GM23248 (cell line): ENCODE measurements around the gene CAMK2D. TPM values are rescaled to one million over a fixed set of nuclear protein-coding genes. Genes with fewer than 3 reads are reported as not detected.
A peak's percentile ranks its signal among the peaks of the same experiment; 100 is the strongest.

Experiments used
- DNase-seq: peaks from one replicate; pipeline ENCODE4 v3.0.0-alpha.2; 2015
- H2AFZ ChIP-seq: fragments of 200-600 bp; sonication (generic); 2 replicates; pipeline ENCODE4 v1.6.1; 2016; ENCODE audit warnings: antibody characterized with exemption
- H3F3A ChIP-seq: fragments of 200-600 bp; sonication (generic); 2 replicates; pipeline ENCODE4 v1.6.1; 2016; ENCODE audit warnings: mild to moderate bottlenecking, antibody characterized with exemption, mixed run types; ENCODE audit not compliant: insufficient read depth
- H3K27ac ChIP-seq: fragments of 200-600 bp; sonication (generic); 2 replicates; pipeline ENCODE4 v1.5.1; 2016; ENCODE audit warnings: mild to moderate bottlenecking
- H3K27me3 ChIP-seq: fragments of 200-600 bp; sonication (generic); replicated peaks from 2 replicates; pipeline ENCODE4 v1.6.1; 2016; ENCODE audit warnings: mild to moderate bottlenecking; ENCODE audit not compliant: insufficient read depth
- H3K36me3 ChIP-seq: fragments of 200-600 bp; sonication (generic); 2 replicates; pipeline ENCODE4 v1.6.1; 2016; ENCODE audit warnings: low read depth, mild to moderate bottlenecking
- H3K4me1 ChIP-seq: fragments of 200-600 bp; sonication (generic); 2 replicates; pipeline ENCODE4 v1.6.1; 2016; ENCODE audit warnings: mild to moderate bottlenecking; ENCODE audit not compliant: insufficient read depth
- H3K4me2 ChIP-seq: fragments of 200-600 bp; sonication (generic); one replicate; pipeline ENCODE4 v1.6.1; 2016; ENCODE audit warnings: mild to moderate bottlenecking; ENCODE audit not compliant: unreplicated experiment
- H3K4me3 ChIP-seq: fragments of 200-600 bp; sonication (generic); 2 replicates; pipeline ENCODE4 v1.5.1; 2016; ENCODE audit warnings: mild to moderate bottlenecking
- H3K79me2 ChIP-seq: fragments of 200-600 bp; sonication (generic); 2 replicates; pipeline ENCODE4 v1.6.1; 2016; ENCODE audit warnings: mild to moderate bottlenecking; ENCODE audit not compliant: insufficient read depth
- H3K9ac ChIP-seq: fragments of 200-600 bp; sonication (generic); 2 replicates; pipeline ENCODE4 v1.6.1; 2016; ENCODE audit warnings: mild to moderate bottlenecking
- H3K9me2 ChIP-seq: fragments of 200-600 bp; sonication (generic); 2 replicates; pipeline ENCODE4 v1.6.1; 2016; ENCODE audit warnings: mixed run types, mild to moderate bottlenecking, moderate library complexity; ENCODE audit not compliant: insufficient read depth
- H3K9me3 ChIP-seq: fragments of 200-600 bp; sonication (generic); one replicate; pipeline ENCODE4 v1.6.1; 2017; ENCODE audit warnings: low read depth
- H4K20me1 ChIP-seq: fragments of 200-600 bp; sonication (generic); 2 replicates; pipeline ENCODE4 v1.6.0; 2016; ENCODE audit not compliant: insufficient read depth
- EZH2 ChIP-seq: fragments of 200-600 bp; sonication (generic); IDR thresholded peaks from 2 replicates; pipeline ENCODE4 v1.6.1; 2018; ENCODE audit warnings: antibody characterized with exemption, mild to moderate bottlenecking; ENCODE audit not compliant: insufficient read depth, poor library complexity, severe bottlenecking
- EZH2phosphoT487 ChIP-seq: fragments of 200-600 bp; sonication (generic); IDR thresholded peaks from 2 replicates; pipeline ENCODE4 v1.6.1; 2018; ENCODE audit warnings: antibody characterized with exemption, moderate library complexity, mild to moderate bottlenecking, low read depth; ENCODE audit not compliant: insufficient read depth
- WGBS, 2 experiments: methylation state at CpG; one replicate each; pipeline ENCODE4 v1.1.6; 2015 to 2017; ENCODE audit warnings: low lambda C conversion rate in 2 of 2, low coverage in 1 of 2; ENCODE audit errors: missing lambda C conversion rate in 2 of 2; 5-methylcytosine and 5-hydroxymethylcytosine counted together
- in situ Hi-C: fragments of 300-500 bp; cut with MboI; formaldehyde crosslinking; loops from 2 replicates; pipeline ENCODE4 v1.15.0; 2020
- polyA plus RNA-seq: library from polyadenylated mRNA; unstranded; fragments of >200 nt; fragmentation: Nextera tagmentation; extraction: Ambion mirVana; gene quantifications from 2 replicates; pipeline ENCODE4 v1.2.1, GENCODE V29; 2016
- total RNA-seq: library from RNA; depleted of rRNA; stranded (reverse); fragments of >200 nt; shearing (Covaris generic); gene quantifications from 2 replicates; pipeline ENCODE4 v1.2.3, GENCODE V29; 2014

The CAMK2D gene
- total and polyA plus RNA-seq, 2 experiments from 2014 or later = 78.8 to 94.5 TPM

GRCh38 chr4:113433536-113434246 is 327.8 kb downstream of the CAMK2D start:
- Histone ChIP-seq H3K4me2 (peak overlapping the region; percentile 66), H3K36me3 (no peaks in the 10 kb centered on the region), H3K79me2 (no peaks in the 10 kb centered on the region), H3F3A (peaks cover 55% of the 10 kb centered on the region), H4K20me1 (no peaks in the 10 kb centered on the region), H3K9me3 (no peaks in the 10 kb centered on the region), H3K27me3 (no peaks in the 10 kb centered on the region), H3K9ac (peak overlapping the region; percentile 44), H3K9me2 (no peaks in the 10 kb centered on the region), H2AFZ (peak overlapping the region; percentile 24), H3K4me1 (peaks cover 49% of the 10 kb centered on the region), H3K4me3 (peak overlapping the region; percentile 17), H3K27ac (peak overlapping the region; percentile 86)
- DNase-seq = peak; percentile 74
- TF ChIP-seq EZH2phosphoT487 = no peak
- no peak for TF ChIP-seq EZH2
- in situ Hi-C loops = no loop called here
- WGBS, 2 experiments = 26 to 31% methylated on average over 4 of the region's 4 CpGs

- no peaks in the 10 kb centered on the region for H3K27me3 ChIP-seq
- H2AFZ ChIP-seq = no peak overlapping the region
- 96 to 100% methylated on average over 1 of the region's 1 CpG for WGBS, 2 experiments
- no peaks in the 10 kb centered on the region for H3K79me2 ChIP-seq
- no peaks in the 10 kb centered on the region for H3K9me3 ChIP-seq
- no peak for TF ChIP-seq EZH2
- TF ChIP-seq EZH2phosphoT487 = no peak
- peaks cover 49% of the 10 kb centered on the region for H3K4me1 ChIP-seq
- peaks cover 55% of the 10 kb centered on the region for H3F3A ChIP-seq
- no peaks in the 10 kb centered on the region for H4K20me1 ChIP-seq
- in situ Hi-C loops = no loop called here
- peak; percentile 36 for DNase-seq
- H3K36me3 ChIP-seq = no peaks in the 10 kb centered on the region
- peak overlapping the region; percentile 44 for H3K9ac ChIP-seq
- no peaks in the 10 kb centered on the region for H3K9me2 ChIP-seq
- H3K4me2 ChIP-seq = peak overlapping the region; percentile 66
- peak overlapping the region; percentile 86 for H3K27ac ChIP-seq
- peak overlapping the region; percentile 17; the same call in 1 of the 2 replicates for H3K4me3 ChIP-seq
Observed at GRCh38 chr4:113433116-113433515, 328.4 kb downstream of the CAMK2D start.

- Histone ChIP-seq H3K4me1 (no peaks in the 10 kb centered on the region), H3K4me2 (no peak overlapping the region), H3K36me3 (no peaks in the 10 kb centered on the region), H3K9me2 (no peaks in the 10 kb centered on the region), H3K4me3 (no peak overlapping the region), H3K79me2 (no peaks in the 10 kb centered on the region), H2AFZ (no peak overlapping the region), H3K9me3 (no peaks in the 10 kb centered on the region), H3F3A (no peaks in the 10 kb centered on the region), H3K27ac (no peak overlapping the region), H3K27me3 (no peaks in the 10 kb centered on the region), H4K20me1 (no peaks in the 10 kb centered on the region), H3K9ac (no peak overlapping the region)
- in situ Hi-C loops = no loop called here
- peak; percentile 22 for DNase-seq
- 70 to 73% methylated on average over 1 of the region's 1 CpG for WGBS, 2 experiments
- no peak for TF ChIP-seq EZH2phosphoT487
Observed at GRCh38 chr4:113423631-113424030, 337.9 kb downstream of the CAMK2D start.

GRCh38 chr4:113420938-113421337 is 340.6 kb downstream of the CAMK2D start:
- Histone ChIP-seq H3K27me3 (no peaks in the 10 kb centered on the region), H3K4me3 (no peak overlapping the region), H3K36me3 (no peaks in the 10 kb centered on the region), H3K9me3 (no peaks in the 10 kb centered on the region), H3K4me1 (no peaks in the 10 kb centered on the region), H3F3A (no peaks in the 10 kb centered on the region), H3K27ac (no peak overlapping the region), H3K9ac (no peak overlapping the region), H3K79me2 (no peaks in the 10 kb centered on the region), H4K20me1 (no peaks in the 10 kb centered on the region), H2AFZ (no peak overlapping the region), H3K9me2 (no peaks in the 10 kb centered on the region), H3K4me2 (no peak overlapping the region)
- TF ChIP-seq EZH2 (no peak), EZH2phosphoT487 (no peak)
- in situ Hi-C loops = no loop called here
- DNase-seq = no peak

GRCh38 chr4:113419631-113420030 is 341.9 kb downstream of the CAMK2D start:
- Histone ChIP-seq H3K36me3 (no peaks in the 10 kb centered on the region), H3K4me1 (no peaks in the 10 kb centered on the region), H3K4me2 (no peak overlapping the region), H3K79me2 (no peaks in the 10 kb centered on the region), H3K9ac (no peak overlapping the region), H3F3A (no peaks in the 10 kb centered on the region), H3K9me3 (no peaks in the 10 kb centered on the region), H3K27me3 (no peaks in the 10 kb centered on the region), H4K20me1 (no peaks in the 10 kb centered on the region), H2AFZ (no peak overlapping the region), H3K9me2 (no peaks in the 10 kb centered on the region), H3K27ac (no peak overlapping the region), H3K4me3 (no peak overlapping the region)
- in situ Hi-C loops = no loop called here
- 89 to 91% methylated on average over 2 of the region's 2 CpGs for WGBS, 2 experiments
- TF ChIP-seq EZH2 (no peak), EZH2phosphoT487 (no peak)
- DNase-seq = peak; percentile 15
